Lower lobe of right lung (tissue), 2 donors: ENCODE measurements around the gene MOGAT1. TPM values are rescaled to one million over a fixed set of nuclear protein-coding genes. Genes with fewer than 3 reads are reported as not detected.
A peak's percentile ranks its signal among the peaks of the same experiment; 100 is the strongest.

Experiments used
- ATAC-seq, 2 donors: fragments of 200-7000 bp; cut with Tn5 transposase; one replicate each; pipeline ENCODE4 v1.9.1; 2020 to 2022; ENCODE audit warnings: mild to moderate bottlenecking in 2 of 2, moderate library complexity in 2 of 2
- DNase-seq: peaks from one replicate; pipeline ENCODE4 v3.0.0-alpha.2; 2020
- H3K27ac ChIP-seq: fragments of 200-600 bp; one replicate; pipeline ENCODE4 v1.8.0; 2022
- H3K27me3 ChIP-seq: fragments of 200-600 bp; one replicate; pipeline ENCODE4 v1.8.0; 2022; ENCODE audit warnings: low read depth
- H3K36me3 ChIP-seq: fragments of 200-600 bp; one replicate; pipeline ENCODE4 v1.8.0; 2022; ENCODE audit warnings: mild to moderate bottlenecking
- H3K4me1 ChIP-seq: fragments of 200-600 bp; one replicate; pipeline ENCODE4 v1.8.0; 2022
- H3K4me3 ChIP-seq: fragments of 200-600 bp; one replicate; pipeline ENCODE4 v1.8.0; 2022; ENCODE audit warnings: mild to moderate bottlenecking
- H3K9me3 ChIP-seq: fragments of 200-600 bp; one replicate; pipeline ENCODE4 v1.8.0; 2022
- intact Hi-C: fragments of 100-400 bp; cut with DNase I; formaldehyde crosslinking; loops from one replicate; pipeline ENCODE4 v1.11.0; 2022
- total RNA-seq: library from RNA; stranded (reverse); fragmentation: NEBNext Ultra II Directional; extraction: Animal tissue kit (Norgen Biotek cat#: 25700); gene quantifications from one replicate; pipeline ENCODE4 v1.2.1, GENCODE V29; 2021
- TF ChIP-seq, protein P1 (sequence below): fragments of 200-600 bp; IDR thresholded peaks from one replicate; pipeline ENCODE4 v1.8.0; 2022; ENCODE audit warnings: antibody characterized with exemption, mild to moderate bottlenecking
- donor health status: DM: no; HTN: yes; CAD: no; lungs with severe emphysema.

Gene MOGAT1
- total RNA-seq, 1 donor from 2014 or later: 3.2 TPM

DNA sequence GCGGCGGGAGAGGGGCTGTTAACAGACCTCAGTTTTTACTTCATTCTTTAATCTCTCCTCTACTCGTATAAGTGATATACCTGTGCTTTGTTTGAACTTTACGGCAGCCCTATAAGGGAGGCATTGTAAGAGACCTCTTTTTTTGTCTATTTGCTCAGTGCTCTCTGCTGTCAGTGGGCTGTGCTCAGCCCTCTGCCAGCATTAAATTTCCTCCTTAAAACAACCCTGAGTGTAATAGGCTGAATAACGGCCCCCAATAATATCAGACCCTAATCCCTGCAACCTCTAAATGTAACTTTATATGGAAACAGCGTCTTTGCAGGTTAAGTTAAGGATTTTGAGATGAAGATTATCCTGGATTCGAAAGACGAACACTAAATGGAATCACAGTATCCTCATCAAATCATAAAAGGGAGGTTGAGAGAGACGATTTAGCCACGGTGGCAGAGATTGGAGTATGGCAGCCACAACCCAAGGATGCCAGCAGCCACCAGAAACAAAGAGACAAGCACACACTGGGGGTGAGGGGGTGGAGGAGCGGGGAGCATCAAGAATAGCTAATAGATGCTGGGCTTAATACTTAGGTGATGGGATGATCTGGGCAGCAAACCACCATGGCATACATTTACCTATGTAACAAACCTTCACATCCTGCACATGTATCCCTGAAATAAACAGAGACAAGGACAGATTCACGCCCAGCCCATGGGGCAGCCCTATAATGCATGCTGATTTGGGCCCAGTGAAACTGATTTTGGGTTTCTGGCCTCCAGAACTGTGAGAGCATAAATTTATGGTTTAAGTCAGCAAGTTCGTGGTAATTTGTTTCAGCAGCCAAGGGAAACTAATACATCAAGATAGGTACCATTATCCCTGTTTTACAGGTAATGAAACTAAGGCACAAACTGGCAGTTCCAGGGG lies 14.7 kb upstream of the MOGAT1 start:
- no peaks in the 10 kb centered on the region for H3K27me3 ChIP-seq
- H3K36me3 ChIP-seq: no peaks in the 10 kb centered on the region
- intact Hi-C loops: no loop called here
- ATAC-seq: peak in 1 of 2 donors; percentile 3
- DNase-seq: no peak
- no peaks in the 10 kb centered on the region for H3K9me3 ChIP-seq
- peak overlapping the region; percentile 95 for H3K4me3 ChIP-seq
- H3K4me1 ChIP-seq: peaks cover 22% of the 10 kb centered on the region
- H3K27ac ChIP-seq: peak overlapping the region; percentile 93
- TF ChIP-seq, protein P1, sequence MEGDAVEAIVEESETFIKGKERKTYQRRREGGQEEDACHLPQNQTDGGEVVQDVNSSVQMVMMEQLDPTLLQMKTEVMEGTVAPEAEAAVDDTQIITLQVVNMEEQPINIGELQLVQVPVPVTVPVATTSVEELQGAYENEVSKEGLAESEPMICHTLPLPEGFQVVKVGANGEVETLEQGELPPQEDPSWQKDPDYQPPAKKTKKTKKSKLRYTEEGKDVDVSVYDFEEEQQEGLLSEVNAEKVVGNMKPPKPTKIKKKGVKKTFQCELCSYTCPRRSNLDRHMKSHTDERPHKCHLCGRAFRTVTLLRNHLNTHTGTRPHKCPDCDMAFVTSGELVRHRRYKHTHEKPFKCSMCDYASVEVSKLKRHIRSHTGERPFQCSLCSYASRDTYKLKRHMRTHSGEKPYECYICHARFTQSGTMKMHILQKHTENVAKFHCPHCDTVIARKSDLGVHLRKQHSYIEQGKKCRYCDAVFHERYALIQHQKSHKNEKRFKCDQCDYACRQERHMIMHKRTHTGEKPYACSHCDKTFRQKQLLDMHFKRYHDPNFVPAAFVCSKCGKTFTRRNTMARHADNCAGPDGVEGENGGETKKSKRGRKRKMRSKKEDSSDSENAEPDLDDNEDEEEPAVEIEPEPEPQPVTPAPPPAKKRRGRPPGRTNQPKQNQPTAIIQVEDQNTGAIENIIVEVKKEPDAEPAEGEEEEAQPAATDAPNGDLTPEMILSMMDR: no peak

DNA sequence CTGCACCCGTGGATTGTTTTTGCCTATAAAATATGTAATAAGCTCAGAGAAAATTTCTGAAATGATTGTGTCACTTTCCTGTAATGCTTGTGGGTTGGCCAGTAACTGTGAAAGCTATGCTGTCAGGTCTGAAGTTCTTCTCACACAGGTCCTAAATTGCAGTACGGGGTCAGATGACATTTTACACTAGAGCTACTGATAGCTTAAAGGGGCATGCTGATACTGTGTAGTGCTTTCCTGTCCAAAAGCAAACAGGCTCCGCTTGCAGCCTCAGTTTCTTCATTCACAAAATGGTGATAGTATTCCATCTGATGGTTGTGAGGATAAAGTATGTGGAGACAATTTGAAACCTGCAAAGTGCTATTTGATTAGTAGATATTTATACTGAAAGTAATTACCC lies 8.0 kb upstream of the MOGAT1 start:
- no peaks in the 10 kb centered on the region for H3K4me1 ChIP-seq
- no peaks in the 10 kb centered on the region for H3K27me3 ChIP-seq
- TF ChIP-seq, protein P1: no peak
- ATAC-seq (no peak), DNase-seq (no peak)
- no peaks in the 10 kb centered on the region for H3K36me3 ChIP-seq
- H3K9me3 ChIP-seq: no peaks in the 10 kb centered on the region
- H3K4me3 ChIP-seq: no peak overlapping the region
- intact Hi-C loops: no loop called here
- H3K27ac ChIP-seq: no peak overlapping the region

DNA sequence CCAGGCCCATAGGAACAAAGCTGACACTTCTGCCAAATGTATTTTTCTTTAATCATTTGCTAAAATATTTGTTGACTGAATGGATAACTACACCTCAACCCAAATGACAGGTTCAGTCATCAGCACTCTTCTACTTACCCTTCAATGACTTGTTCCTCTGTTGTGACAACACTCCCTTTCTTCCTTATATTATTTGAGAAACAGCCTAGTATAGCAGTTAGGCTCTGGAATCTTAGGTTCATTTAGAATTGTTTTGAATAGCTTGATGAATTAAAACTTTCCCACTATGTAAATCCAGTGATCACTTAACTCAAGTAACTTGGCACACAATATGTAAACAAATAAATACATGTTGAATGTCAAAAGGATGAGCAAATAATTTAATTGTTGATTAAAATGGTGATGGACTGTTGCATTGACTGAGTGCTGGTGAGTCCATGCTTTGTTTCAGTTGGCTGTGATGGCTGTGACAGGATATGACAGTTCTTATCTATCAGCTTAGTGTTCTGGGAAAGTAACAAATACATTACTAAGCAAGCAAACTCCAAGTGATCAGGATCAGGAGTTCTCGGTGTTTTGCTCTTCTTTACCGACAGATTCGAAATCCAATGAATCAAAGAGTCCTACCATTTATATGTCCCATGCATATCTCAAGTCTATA lies 2.8 kb upstream of the MOGAT1 start:
- intact Hi-C loops: no loop called here
- Histone ChIP-seq H3K27ac (no peak overlapping the region), H3K4me3 (no peak overlapping the region), H3K27me3 (peaks cover 11% of the 10 kb centered on the region), H3K36me3 (no peaks in the 10 kb centered on the region), H3K4me1 (peaks cover 13% of the 10 kb centered on the region), H3K9me3 (no peaks in the 10 kb centered on the region)
- TF ChIP-seq, protein P1: no peak
- peak in 1 of 2 donors; percentile 27 for ATAC-seq
- no peak for DNase-seq

DNA sequence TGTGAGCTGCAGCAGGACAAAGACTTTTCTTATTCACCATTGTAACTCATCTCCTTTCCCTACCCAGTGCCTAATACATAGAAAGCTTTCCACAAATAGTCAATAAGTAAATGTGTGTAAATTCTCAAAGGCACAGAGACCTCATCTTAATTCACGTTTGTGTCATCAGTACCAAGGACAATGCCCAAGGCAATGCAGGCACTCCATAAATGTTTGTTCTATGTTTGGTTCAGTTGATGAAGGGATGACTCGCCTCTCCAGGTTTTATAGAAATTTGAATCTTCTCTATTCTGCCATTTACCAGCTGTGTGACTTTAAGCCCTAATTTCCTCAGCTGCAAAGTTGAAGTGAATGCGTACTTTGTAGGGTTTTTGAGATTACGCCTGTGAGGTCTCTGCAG lies 2.1 kb upstream of the MOGAT1 start:
- intact Hi-C loops: no loop called here
- Histone ChIP-seq H3K4me3 (no peak overlapping the region), H3K9me3 (no peaks in the 10 kb centered on the region), H3K4me1 (peaks cover 13% of the 10 kb centered on the region), H3K27ac (no peak overlapping the region), H3K36me3 (no peaks in the 10 kb centered on the region), H3K27me3 (peaks cover 11% of the 10 kb centered on the region)
- DNase-seq (no peak), ATAC-seq (no peak)
- TF ChIP-seq, protein P1: no peak

DNA sequence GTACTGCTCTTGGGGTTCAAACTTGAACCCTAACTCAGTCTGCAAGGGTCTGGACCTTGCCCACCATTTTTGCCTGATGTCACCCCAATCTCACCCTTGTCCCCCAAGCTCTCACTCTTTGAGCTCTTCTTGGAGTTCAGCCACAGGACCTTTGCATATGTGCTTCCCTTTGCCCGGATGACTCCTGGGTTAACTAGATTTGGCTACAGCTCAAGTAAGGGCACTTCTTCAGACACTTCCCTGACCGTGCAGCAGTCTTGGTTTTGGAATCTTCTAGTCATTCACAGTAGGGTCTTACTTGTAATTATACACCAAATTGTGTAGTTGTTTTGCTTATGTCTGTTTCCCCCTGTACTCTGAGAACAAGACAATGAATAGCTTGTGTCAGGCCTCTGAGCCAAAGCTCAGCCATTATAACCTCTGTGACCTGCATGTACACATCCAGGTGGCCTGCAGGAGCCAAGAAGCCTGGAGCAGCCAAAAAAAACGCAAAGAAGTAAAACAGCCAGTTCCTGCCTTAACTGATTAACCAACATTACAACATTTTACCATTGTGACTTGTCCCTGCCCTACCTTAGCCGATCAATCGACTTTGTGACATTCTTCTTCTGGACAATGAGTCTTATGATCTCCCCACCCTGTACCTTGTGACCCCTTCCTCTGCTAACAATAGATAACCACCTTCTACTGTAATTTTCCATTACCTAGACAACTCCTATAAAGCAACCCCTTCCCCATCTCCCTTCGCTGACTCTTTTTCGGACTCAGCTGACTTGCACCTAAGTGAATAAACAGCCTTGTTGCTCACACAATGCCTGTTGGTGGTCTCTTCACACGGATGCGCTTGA lies 1.0 kb upstream of the MOGAT1 start:
- ATAC-seq (no peak), DNase-seq (no peak)
- H3K4me3 ChIP-seq: no peak overlapping the region
- intact Hi-C loops: no loop called here
- H3K9me3 ChIP-seq: no peaks in the 10 kb centered on the region
- H3K4me1 ChIP-seq: peaks cover 13% of the 10 kb centered on the region
- H3K27ac ChIP-seq: no peak overlapping the region
- TF ChIP-seq, protein P1: no peak
- peaks cover 11% of the 10 kb centered on the region for H3K27me3 ChIP-seq
- no peaks in the 10 kb centered on the region for H3K36me3 ChIP-seq
